AG20443 (cell line): ENCODE results near the gene BPI.
A peak's percentile ranks its signal among the peaks of the same experiment; 100 is the strongest.
"Not testable (repeated sequence)": the region's sequence is repeated elsewhere in the genome, so short reads cannot be mapped to it uniquely, and the experiment has no call there.

Experiments used
- DNase-seq: peaks from one replicate; pipeline ENCODE4 v3.0.0; 2012; ENCODE audit warnings: low spot score, mixed read lengths

BPI gene

GRCh38 chr20:38303908-38304379 lies at the start of gene BPI:
BPI (plus strand) TSS chr20:38304156; CDS start chr20:38304224, 68 bp downstream.
- DNase-seq: no peak

GRCh38 chr20:38254621-38255020 lies 49.3 kb upstream of the BPI start:
- not testable (repeated sequence) for DNase-seq

- peak; percentile 47 for DNase-seq
These were observed 48.6 kb upstream of the BPI start for GRCh38 chr20:38255393-38255792.

- DNase-seq: no peak
These were observed 47.9 kb upstream of the BPI start for GRCh38 chr20:38256021-38256420.

GRCh38 chr20:38256966-38257365 lies 47.0 kb upstream of the BPI start:
- no peak for DNase-seq

- DNase-seq: no peak
These were observed 45.3 kb upstream of the BPI start for GRCh38 chr20:38258545-38259215.

- DNase-seq: peak; percentile 15
These were observed 44.0 kb upstream of the BPI start for GRCh38 chr20:38260025-38260377.

GRCh38 chr20:38260378-38261053 lies 43.4 kb upstream of the BPI start, which contains the start of gene KIAA1755:
KIAA1755 (minus strand) TSS chr20:38260735; CDS start chr20:38260500, 235 bp downstream.
- peak; percentile 36 for DNase-seq

GRCh38 chr20:38261054-38261390 lies 42.9 kb upstream of the BPI start:
- DNase-seq: no peak

GRCh38 chr20:38262931-38263330 lies 41.0 kb upstream of the BPI start:
- DNase-seq: no peak

- no peak for DNase-seq
These were observed 37.5 kb upstream of the BPI start for GRCh38 chr20:38266426-38266825.

GRCh38 chr20:38267296-38267695 lies 36.7 kb upstream of the BPI start:
- DNase-seq: no peak

- DNase-seq: no peak
These were observed 35.9 kb upstream of the BPI start for GRCh38 chr20:38267901-38268514.

GRCh38 chr20:38269040-38269439 lies 34.9 kb upstream of the BPI start:
- no peak for DNase-seq

GRCh38 chr20:38269715-38270114 lies 34.2 kb upstream of the BPI start:
- DNase-seq: no peak

GRCh38 chr20:38270869-38271605 lies 32.9 kb upstream of the BPI start:
- peak; percentile 89 for DNase-seq

- DNase-seq: no peak
These were observed 32.3 kb upstream of the BPI start for GRCh38 chr20:38271608-38272120.

- DNase-seq: no peak
These were observed 31.6 kb upstream of the BPI start for GRCh38 chr20:38272398-38272797.

GRCh38 chr20:38272961-38273360 lies 31.0 kb upstream of the BPI start:
- peak; percentile 40 for DNase-seq

GRCh38 chr20:38275815-38276550 lies 28.0 kb upstream of the BPI start:
- DNase-seq: no peak

GRCh38 chr20:38277285-38277684 lies 26.7 kb upstream of the BPI start:
- DNase-seq: no peak

- no peak for DNase-seq
These were observed 26.3 kb upstream of the BPI start for GRCh38 chr20:38277691-38278090.
